HG03039 (cell line): ENCODE results near the gene LRRFIP2.
"Not testable (repeated sequence)": the region's sequence is repeated elsewhere in the genome, so short reads cannot be mapped to it uniquely, and the experiment has no call there.

Experiments
- ATAC-seq: cut with Tn5 transposase; IDR thresholded peaks from one replicate; pipeline ENCODE4 v1.9.1; 2021; ENCODE audit warnings: mild to moderate bottlenecking, moderate library complexity; ENCODE audit not compliant: unreplicated experiment

LRRFIP2 gene

DNA sequence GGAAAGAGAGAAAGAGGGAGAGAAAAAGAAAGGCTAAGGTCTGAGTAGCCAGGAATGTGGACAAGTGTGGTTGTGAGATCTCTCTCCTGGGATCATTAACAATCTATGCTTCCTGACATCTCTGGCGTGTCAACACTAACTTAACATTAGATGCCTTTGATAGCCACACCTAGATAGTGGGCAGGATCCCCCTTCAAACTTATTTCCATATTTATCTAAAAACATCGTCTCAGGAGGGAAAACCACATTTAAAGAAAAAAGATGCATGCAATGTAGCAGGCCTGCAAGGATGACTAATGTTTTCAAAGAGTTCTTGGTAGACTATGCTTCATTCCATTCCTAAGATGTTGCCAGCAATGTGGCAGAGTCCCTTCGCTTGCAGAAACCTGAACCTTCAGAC, 100.2 kb downstream of the LRRFIP2 start:
- ATAC-seq, result no peak

DNA sequence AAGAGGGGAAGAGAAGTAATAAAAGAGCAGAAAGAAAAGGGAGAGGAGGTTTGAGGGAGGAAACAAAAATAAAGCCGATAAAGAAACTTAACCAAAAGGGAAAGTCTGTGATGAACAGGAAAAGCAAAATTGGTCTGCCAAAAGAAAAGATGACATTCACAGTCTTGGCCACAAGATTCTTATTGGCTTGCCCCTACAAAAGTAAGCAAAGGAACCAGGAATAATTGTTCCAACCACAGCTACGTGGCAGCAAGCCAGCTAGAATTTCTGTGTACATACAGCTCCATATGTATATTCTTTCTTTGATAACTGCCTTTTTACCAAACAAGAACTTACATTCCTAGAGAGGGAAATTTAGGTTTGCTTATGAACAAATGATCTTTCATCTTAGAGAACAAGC, 101.5 kb downstream of the LRRFIP2 start:
- ATAC-seq, result no peak

GRCh38 chr3:37071921-37072320, 102.5 kb downstream of the LRRFIP2 start:
- no peak for ATAC-seq

DNA sequence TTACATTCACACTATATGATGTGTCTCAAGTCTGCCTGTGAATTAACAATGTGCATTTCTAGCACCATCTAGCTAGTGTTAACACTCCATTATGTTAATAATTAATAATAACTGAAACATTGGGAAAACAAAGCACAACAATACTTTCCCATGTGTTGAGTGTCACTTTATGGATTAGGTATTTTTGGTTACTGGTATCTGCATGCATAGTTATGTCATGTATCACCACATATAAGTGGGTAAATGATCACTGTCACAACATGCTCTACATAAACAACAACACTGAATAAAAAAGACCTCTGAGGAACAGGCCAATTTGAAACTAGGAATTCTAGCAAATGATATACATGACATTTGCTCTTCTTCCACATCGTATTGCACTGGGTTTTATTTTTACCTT, 106.4 kb downstream of the LRRFIP2 start:
- ATAC-seq, result no peak

DNA sequence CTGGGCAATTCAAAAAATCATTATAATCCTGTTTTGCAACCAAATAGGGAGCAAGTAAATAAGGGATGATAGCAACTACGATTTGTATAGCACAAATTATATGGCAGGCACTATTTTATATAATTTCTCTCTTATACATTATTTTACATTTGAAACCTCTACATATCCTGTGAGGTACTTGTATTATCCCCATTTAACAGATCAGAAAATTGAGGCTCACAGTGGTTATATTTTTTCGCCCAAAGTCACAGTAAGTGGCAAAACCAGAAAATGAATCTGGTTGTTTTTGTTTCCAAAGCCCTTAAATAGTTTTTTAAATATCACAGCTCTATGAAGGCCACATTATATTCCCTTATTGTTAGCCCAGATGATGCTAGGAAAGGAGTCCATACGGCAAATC, 106.8 kb downstream of the LRRFIP2 start:
- no peak for ATAC-seq

DNA sequence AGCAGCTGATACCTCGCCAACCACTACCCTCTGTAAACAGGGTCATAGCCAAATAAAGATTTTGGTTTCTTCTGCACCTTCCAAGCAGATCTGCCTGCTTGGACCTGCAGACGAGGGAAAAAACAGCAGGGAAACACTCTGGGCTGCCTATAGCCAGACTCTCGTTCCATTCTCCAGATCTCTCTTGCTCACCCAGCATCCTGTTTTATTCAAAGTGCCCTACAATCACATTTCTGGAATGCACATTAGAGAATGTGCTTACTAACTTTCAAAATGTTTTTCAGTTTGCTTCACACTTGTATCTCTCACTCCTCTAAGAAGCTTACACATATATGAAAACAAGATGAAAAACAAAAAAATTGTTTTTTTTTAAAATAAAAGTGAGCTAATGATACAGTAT, 109.6 kb downstream of the LRRFIP2 start:
- no peak for ATAC-seq

- ATAC-seq, result no peak
These were observed 116.3 kb downstream of the LRRFIP2 start for GRCh38 chr3:37058117-37058516.

DNA sequence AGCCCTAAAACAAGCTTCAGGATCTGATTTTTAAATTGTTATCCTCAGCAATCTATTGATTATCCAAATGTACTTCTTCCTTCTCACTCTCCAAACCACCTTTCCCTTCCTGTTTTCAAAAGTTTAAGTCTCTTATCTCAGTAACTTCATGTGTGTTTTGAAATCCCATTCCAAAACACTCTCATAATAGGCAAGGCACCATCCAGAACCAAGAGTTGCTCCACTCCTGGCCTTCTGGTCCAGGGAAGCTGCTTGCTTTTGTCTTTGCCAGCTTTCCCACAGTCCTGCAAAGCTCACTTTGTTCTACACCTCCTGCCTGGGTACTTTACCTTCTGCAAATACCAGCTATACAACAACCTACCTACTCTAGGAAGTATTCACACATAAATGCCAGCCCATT, 117.6 kb downstream of the LRRFIP2 start:
- ATAC-seq, result no peak

DNA sequence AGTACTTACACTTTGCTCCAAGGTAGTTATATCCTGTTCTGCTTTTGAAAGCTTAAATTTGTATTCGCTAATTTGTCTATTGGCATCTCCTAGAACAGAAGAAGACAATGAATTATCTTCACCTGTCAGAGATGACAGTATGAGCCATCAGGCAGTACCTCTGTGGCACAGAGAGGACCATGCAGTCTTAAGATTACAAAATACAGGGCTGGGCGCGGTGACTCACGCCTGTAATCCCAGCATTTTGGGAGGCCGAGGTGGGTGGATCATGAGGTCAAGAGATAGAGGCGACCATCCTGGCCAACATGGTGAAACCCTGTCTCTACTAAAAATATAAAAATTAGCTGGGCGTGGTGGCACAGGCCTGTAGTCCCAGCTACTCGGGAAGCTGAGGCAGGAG, 119.3 kb downstream of the LRRFIP2 start:
- not testable (repeated sequence) for ATAC-seq

- ATAC-seq, result no peak
These were observed 120.0 kb downstream of the LRRFIP2 start for GRCh38 chr3:37054370-37054769.

- no peak for ATAC-seq
These were observed 120.6 kb downstream of the LRRFIP2 start for GRCh38 chr3:37053753-37054152.

DNA sequence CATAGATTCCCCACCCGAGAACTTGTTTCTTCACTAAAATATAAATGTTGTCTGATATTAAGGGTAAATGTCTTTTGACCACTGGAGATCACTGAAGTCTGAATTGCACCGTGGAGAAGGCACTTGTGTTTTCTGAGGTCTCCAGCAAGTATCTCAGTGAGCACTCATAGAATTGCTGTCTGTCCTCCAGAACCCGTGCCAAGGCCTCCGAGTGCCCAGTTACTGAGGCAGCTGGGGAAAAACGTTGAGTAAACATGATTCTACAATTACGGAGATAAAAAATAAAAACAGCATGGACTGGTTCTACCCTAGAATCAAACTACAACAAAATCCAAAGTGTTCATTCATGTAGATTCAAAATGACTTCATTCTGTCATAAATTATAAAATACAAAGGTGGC, 121.0 kb downstream of the LRRFIP2 start:
- no peak for ATAC-seq

GRCh38 chr3:37052860-37053259, 121.5 kb downstream of the LRRFIP2 start:
- no peak for ATAC-seq

- no peak for ATAC-seq
These were observed 124.1 kb downstream of the LRRFIP2 start for GRCh38 chr3:37050282-37050681.

GRCh38 chr3:37042712-37043111, 131.7 kb downstream of the LRRFIP2 start:
- not testable (repeated sequence) for ATAC-seq

DNA sequence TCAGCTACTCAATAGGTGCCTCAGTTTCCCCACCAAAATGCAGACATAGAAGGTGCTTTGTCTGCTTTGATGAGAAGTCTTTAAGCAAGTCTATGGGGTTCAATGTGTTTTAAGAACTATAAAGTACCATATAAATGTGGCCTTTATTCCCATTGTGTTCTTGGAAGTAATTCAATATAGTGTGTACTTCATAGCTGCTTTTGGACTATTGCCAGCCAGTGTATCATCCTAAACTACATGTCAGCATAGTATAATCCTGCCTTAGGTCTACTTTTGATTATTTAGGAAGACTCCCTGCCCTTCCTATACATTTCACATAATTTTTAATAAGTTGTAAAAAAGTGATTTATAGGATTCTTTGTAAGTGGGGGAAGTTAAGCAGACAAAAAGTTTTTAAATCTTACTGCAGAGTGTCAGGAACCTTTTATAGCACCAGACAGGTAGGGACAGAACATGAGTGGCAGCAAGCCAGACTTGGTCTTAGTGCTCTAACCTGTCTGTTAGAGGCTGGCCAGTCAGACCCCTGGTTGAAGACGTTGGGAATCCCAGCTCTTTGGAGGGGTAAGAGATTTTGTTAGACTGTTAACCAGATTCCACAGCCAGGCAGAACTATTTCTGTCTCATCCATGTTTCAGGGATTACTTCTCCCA, 132.7 kb downstream of the LRRFIP2 start:
- ATAC-seq, result no peak

DNA sequence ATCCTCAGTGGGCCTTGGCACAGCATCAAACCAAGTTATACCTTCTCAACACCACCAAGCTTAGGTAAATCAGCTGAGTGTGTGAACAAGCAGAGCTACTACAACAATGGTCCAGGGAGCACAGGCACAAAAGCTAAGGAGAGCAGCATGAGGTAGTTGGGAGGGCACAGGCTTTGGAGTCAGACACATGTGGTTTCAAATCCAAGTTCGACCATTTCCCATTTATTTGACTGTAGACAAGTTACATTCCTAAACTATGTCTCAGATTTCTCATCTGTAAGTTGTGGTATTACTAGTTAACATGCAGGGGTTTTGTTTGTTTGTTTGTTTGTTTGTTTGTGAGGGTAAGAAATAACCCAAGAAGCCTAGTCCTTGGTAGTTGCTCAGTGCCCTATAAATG, 134.2 kb downstream of the LRRFIP2 start:
- no peak for ATAC-seq

DNA sequence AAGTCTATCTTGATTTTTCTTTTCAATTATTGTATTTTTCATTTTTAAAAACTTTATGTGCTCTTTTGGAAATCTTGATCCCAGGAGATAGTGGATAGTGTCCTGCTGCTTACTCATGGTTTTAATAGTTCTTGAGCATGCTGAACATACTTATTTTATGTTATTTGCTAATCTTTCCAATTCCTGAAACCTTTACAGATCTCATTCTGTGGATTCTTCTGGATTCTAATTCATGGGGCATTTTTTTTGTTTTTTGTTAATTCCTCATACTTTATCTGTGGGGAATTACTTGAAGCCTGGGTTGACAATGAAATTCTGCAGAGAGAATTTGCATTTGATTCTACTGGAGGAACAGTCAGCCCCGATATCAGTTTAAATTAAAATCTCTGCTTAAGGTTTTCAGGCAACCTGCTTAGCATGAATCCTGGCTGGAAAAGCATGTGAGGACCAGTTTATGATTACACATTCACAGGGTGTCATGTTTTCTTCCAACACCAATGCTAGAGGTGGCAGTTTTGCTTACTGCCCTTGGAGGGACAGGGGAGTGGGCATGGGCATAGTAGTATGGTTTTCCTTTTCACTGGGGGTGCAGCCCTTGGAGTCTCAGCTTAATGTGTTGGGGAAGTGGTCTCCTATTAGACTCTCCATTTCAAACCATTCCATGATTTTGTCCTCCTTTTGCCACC, 135.1 kb downstream of the LRRFIP2 start:
- no peak for ATAC-seq

DNA sequence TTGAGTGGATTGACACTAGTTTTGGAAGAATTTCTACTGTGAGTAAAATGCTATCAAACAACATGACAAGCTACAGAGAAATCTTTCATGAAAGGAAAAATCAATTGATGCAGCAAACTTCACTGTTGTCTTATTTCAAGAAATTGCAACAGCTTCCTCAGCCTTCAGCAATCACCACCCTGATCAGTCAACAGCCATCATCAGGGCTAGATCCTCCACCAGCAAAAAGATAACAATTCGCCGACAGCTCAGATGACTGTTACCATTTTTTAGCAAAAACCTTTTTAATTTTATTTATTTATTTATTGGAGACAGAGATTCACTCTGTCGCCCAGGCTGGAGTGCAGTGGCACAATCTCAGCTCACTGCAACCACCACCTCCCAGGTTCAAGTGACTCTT, 137.0 kb downstream of the LRRFIP2 start:
- no peak for ATAC-seq

- ATAC-seq, result no peak
These were observed 141.4 kb downstream of the LRRFIP2 start for GRCh38 chr3:37032961-37033360.

GRCh38 chr3:37031096-37031682, 143.2 kb downstream of the LRRFIP2 start:
- ATAC-seq, result no peak

- ATAC-seq, result no peak
These were observed 143.8 kb downstream of the LRRFIP2 start for GRCh38 chr3:37030588-37030987.
